ENCODE results near the gene OOEP. TPM values are rescaled to one million over a fixed set of nuclear protein-coding genes. Genes with fewer than 3 reads are reported as not detected.
"Not testable (repeated sequence)": the region's sequence is repeated elsewhere in the genome, so short reads cannot be mapped to it uniquely, and the experiment has no call there.

The OOEP gene
- total RNA-seq, 4 donors from 2014 or later: not detected

DNA sequence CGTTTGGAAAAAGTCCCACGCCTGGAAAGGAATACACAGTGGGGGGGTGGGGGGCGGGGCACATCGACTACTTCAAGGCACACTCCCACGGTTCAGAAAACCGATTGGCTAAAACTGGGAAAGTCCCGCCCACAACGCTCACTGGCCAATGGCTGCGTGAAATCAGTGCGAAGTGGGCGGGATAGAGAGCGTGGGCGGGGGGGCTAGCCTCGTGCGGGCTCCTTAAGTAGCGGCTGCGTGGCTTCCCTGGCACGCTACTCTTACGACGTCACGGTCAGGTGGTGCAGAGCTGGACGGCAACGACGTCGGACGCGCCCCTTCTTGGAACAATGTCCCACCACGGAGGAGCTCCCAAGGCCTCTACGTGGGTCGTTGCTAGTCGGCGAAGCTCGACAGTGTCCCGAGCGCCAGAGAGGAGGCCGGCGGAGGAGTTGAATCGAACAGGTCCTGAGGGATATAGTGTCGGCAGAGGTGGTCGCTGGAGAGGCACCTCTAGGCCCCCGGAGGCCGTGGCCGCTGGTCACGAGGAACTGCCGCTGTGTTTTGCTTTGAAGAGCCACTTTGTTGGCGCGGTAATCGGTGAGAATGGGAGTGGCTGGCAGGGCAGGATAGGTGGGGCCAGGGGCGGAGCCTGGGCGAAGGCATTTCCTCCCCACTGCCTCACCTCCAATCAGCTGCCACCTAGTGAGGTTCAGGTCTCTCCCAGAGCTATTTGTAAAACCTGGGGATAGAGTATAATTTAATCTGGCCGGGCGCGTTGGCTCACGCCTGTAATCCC is 25.1 kb upstream of the OOEP start, which contains the start of gene DDX43:
Gene DDX43, plus strand, starts transcription at position 252 of the 778 bp plus-strand sequence. Its CDS starts 78 bp downstream, at position 330.
- no peak for DNase-seq (ENCODE audit: low spot score)
- TF ChIP-seq, protein P1, sequence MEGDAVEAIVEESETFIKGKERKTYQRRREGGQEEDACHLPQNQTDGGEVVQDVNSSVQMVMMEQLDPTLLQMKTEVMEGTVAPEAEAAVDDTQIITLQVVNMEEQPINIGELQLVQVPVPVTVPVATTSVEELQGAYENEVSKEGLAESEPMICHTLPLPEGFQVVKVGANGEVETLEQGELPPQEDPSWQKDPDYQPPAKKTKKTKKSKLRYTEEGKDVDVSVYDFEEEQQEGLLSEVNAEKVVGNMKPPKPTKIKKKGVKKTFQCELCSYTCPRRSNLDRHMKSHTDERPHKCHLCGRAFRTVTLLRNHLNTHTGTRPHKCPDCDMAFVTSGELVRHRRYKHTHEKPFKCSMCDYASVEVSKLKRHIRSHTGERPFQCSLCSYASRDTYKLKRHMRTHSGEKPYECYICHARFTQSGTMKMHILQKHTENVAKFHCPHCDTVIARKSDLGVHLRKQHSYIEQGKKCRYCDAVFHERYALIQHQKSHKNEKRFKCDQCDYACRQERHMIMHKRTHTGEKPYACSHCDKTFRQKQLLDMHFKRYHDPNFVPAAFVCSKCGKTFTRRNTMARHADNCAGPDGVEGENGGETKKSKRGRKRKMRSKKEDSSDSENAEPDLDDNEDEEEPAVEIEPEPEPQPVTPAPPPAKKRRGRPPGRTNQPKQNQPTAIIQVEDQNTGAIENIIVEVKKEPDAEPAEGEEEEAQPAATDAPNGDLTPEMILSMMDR (IDR thresholded peaks at IDR 0.05): no peak
- peak; percentile 67 for ATAC-seq (ENCODE audit: low FRiP score)

DNA sequence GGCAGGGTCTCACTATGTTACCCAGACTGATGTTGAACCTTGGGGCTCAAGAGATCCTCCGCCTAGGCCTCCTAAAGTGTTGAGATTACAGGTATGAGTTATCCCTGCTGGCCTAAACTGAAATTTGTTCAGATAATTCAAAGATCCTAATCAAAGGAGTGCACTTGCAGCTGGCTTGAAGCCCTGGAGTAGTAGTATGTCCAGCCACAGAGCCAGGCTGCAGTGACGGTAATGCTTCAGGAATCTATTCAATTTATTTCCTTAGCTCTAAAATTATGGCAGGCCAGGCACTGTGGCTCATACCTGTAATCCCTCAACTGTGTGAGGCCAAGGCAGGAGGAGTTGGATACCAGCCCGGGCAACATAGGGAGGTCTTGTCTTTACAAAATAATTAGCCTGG is 23.6 kb upstream of the OOEP start:
- DNase-seq (ENCODE audit: low spot score) (no peak), ATAC-seq (ENCODE audit: low FRiP score) (no peak)
- TF ChIP-seq, protein P1 (IDR thresholded peaks at IDR 0.05): no peak

DNA sequence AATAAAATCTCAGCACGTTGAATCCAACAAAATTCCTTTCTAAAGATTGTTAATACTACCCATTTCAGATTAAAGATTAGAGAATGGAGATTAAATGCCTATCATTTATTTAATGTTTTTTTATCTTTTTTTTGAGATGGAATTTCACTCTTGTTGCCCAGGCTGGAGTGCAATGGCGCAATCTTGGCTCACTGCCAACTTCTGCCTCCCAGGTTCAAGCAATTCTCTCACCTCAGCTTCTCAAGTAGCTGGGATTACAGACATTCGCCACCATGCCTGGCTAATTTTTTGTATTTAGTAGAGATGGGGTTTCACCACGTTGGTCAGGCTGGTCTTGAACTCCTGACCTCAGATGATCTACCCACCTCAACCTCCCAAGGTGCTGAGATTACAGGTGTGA is 22.5 kb upstream of the OOEP start:
- ATAC-seq (ENCODE audit: low FRiP score): not testable (repeated sequence)

DNA sequence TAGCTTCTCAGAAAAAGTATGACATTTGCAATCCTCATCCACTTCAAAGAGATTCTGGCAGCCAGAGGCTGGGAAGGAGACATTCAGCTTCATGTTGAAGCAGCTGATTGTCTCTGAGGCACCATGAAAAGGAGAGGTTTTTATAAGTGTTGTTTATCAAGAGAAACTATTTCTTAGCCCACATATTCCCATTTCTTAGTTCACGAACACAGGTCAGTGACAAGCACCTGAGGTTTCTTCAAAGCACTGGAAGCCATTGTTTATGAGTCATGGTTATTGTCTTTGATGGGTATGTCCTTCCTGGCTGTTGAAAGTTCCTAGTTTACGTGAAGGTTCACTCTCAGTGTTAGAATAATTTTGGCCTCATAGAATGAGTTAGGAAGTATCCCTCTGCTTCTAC is 22.0 kb upstream of the OOEP start:
- no peak for ATAC-seq (ENCODE audit: low FRiP score)
- TF ChIP-seq, protein P1 (IDR thresholded peaks at IDR 0.05): no peak
- DNase-seq (ENCODE audit: low spot score): no peak

More for the DNA sequence above, 22.5 kb upstream of the OOEP start:
- not testable (repeated sequence) for DNase-seq (ENCODE audit: low spot score)

DNA sequence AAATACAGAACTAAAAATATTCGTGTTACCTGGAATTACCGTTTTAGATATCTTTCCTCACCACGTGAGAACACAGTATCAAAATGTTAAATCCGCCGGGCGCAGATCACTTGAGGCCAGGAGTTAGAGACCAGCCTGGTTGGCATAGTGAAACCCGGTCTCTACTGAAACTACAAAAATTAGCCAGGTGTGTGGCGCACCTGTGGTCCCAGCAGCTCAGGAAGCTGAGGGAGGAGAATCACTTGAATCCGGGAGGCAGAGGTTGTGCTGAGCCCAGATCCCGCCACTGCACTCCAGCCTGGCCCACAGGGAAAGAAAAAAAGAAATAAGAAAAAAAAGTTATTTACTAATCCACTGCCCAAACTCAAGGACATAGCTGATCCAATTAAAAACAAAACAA is 20.2 kb upstream of the OOEP start:
- DNase-seq (ENCODE audit: low spot score): no peak
- TF ChIP-seq, protein P1 (IDR thresholded peaks at IDR 0.05): no peak
- no peak for ATAC-seq (ENCODE audit: low FRiP score)

DNA sequence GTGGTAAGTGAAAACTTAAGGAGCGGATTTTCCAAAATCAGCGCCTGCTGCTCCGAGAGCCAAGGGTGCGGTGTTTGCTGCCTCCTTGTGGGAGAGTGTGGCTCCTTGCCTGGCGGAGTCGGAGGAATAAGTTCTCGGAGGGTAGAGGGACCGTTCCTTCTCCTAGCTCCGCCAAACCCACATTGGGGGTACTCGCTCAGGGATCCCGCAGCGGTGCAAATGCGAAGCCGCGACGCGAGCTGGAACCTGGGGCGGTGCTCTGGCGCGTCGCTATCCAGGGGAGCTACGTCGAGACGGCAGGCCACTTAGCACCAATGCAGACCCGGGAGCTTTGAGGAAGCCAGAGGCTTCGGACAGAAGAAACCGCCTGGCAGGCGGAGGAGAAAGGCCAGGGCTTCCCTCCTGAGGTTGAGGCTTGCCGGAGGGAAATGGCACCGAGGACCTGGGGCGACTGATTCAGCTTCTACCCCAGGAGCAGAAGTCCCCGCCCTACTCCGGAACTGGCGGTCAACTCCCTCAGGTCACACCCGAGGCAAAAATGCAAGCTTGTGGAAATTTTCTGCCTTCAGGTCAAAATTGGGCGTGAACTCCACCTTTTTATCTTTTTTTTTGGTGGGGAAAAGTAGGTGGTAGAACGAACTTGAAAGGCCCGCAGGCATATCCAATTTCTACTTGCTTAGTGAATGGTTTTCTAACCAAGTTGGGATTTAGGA is 19.3 kb upstream of the OOEP start:
- ATAC-seq (ENCODE audit: low FRiP score) (peak; percentile 91), DNase-seq (ENCODE audit: low spot score) (no peak)
- TF ChIP-seq, protein P1 (IDR thresholded peaks at IDR 0.05): peak in 1 of 3 donors; percentile 22

DNA sequence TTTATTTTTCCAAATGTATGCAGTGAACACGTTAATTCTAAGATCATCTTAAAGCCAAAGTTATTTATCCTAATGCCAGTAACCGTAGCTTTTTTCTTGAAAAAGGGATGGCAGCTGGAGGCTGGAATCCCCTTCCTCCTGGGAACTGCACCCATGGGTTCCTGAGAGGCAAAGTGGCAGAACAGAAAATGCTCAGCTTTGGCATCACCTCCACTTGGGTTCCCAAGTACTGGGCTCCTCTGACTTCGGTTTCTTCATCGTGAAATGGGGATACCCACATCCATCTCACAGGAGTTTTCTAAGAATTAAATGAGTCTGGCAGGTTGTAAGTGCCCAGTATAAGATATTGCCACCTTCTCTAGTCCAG is 18.7 kb upstream of the OOEP start:
- DNase-seq (ENCODE audit: low spot score) (no peak), ATAC-seq (ENCODE audit: low FRiP score) (no peak)
- TF ChIP-seq, protein P1 (IDR thresholded peaks at IDR 0.05): no peak
